Measurements from ENCODE around the gene NUP58.

NUP58 gene

DNA sequence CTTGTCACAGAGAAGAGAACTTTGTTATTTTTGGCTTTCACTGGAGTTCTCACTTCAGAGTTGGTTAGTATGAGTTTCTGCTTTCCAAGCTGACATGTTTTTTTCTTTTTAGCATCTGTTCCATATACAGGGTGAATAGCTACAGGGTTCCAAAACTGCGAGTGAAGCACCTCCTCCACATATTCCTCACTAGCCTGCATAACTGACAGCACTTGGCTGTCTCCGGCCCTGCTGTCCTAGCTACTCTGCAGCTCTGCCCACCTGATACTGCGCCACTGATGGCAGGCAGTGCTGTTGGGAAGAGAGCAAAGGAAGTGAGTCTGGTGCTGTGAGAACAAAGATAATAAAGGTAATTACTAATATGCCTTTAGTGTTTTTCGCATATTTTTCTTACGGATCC, 77.1 kb downstream of the NUP58 start:
- no peak for DNase-seq

GRCh38 chr13:25379011-25379410, 77.6 kb downstream of the NUP58 start:
- no peak for DNase-seq

DNA sequence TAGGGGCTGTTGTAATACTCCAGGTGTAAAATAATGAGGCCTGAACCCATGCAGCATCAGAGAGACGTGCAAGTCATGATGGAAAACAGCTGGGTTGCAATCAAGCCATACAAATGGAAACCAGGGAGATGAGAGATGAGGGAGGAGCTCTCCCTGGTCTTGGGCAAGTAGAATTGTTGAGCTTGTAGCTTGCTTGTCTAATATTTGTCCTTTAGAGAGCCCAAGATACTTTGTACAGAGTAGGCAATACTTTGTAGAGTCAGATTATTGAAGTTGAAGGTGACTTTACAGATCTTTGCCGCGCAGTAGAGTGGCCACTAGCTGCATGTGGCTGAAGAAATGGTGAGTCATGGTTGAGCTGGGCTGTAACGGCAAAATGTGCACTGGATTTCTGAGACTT, 78.7 kb downstream of the NUP58 start:
- DNase-seq = no peak

DNA sequence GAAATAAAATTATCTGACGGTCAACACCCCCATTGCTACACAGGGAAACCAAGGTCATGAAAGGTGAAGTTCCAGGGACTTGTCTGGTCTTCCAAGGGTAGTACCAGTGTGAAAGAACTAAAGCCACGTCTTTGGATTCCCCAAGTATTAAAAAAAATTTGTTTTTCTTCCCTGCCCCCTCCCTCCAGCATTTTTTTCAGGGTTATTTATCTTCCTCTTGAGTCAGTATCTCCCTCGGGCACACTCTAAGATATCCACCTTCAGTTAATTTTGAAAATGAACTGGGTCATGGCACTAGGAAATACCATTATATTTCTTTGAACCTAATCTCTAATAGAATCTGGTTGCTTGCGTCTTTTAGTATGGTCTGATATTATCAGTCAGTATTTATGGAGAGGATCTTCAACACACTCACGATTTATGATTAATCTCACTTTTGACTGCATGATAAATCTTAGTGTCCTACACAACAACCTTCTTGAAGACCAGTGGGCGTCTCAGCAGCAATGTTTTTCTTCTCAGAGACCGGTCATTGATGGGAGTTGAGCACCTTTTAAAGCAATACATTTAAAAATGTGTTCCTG, 79.4 kb downstream of the NUP58 start:
- DNase-seq = no peak

DNA sequence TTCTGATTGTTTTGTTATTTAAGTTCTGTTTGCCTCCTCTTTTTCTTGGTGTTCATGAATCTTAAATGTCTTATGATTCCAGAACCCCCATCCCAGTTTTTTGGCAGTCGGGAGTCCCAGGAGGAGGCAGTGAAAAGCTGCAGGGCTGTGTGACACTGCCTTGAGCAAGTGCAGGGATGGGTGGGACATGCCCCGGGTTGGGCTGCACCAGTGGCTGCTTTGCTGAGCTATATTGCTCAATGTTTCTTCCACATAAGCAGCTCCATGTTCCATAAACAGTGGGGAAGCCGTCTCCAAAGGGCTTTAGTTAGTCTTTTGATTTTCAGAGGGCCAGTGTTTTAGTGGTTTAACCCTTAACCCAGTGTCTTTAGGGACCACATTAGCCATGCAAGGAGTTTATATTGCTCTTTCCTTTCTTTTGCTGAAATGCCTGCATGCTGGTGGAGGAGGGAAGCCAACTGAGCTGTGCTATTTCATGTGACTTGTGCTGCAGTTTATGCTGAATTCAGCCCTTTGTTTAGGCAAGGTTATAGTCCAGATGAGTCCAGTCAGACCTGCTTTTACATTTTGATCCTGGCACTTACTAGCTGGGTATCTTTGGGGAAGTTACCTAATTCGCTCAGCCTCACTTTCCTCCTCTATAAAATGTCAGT, 83.5 kb downstream of the NUP58 start:
- no peak for DNase-seq

- DNase-seq = no peak
These were observed 90.5 kb downstream of the NUP58 start for GRCh38 chr13:25391932-25392331.
